Measurements from ENCODE around the gene NXNL1. TPM values are rescaled to one million over a fixed set of nuclear protein-coding genes. Genes with fewer than 3 reads are reported as not detected.

The NXNL1 gene
- total and polyA plus RNA-seq, 2 of the 13 experiments (the other 11 are each of a cell fraction or from before 2014, with no cell fraction given) = not detected

DNA sequence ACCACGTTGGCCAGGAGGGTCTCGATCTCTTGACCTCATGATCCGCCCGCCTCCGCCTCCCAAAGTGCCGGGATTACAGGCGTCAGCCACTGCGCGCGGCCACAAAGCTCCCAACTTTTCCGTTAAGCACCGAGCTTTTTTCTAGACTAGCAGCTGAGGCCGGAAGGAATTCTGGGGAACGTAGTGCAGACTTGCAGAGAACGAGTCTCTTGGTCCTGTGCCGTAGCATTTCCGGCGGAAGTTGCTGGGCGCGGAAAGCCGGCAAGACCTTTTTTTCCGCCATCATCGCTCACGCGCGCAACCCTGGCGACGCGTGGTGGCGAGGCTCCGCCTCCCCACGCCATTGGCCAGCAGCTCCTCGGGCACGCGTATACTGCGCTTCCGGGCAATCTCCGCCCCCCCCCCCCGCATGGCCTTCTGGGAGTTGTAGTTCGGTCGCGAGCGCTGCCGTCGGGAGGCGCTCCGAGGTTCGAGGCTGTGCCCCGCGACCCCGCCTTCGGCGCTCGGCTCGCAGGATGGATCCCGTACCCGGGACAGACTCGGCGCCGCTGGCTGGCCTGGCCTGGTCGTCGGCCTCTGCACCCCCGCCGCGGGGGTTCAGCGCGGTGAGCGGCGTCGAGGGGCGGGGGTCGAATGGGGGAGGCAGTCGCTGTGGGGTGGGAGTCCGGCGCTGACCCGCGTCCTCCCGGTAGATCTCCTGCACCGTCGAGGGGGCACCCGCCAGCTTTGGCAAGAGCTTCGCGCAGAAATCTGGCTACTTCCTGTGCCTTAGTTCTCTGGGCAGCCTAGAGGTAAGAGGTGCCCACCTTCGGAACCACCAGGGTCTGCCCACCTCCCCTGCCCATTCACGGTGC, 40.9 kb downstream of the NXNL1 start, which contains the start of gene MVB12A (continued):
- TF ChIP-seq, protein P1, sequence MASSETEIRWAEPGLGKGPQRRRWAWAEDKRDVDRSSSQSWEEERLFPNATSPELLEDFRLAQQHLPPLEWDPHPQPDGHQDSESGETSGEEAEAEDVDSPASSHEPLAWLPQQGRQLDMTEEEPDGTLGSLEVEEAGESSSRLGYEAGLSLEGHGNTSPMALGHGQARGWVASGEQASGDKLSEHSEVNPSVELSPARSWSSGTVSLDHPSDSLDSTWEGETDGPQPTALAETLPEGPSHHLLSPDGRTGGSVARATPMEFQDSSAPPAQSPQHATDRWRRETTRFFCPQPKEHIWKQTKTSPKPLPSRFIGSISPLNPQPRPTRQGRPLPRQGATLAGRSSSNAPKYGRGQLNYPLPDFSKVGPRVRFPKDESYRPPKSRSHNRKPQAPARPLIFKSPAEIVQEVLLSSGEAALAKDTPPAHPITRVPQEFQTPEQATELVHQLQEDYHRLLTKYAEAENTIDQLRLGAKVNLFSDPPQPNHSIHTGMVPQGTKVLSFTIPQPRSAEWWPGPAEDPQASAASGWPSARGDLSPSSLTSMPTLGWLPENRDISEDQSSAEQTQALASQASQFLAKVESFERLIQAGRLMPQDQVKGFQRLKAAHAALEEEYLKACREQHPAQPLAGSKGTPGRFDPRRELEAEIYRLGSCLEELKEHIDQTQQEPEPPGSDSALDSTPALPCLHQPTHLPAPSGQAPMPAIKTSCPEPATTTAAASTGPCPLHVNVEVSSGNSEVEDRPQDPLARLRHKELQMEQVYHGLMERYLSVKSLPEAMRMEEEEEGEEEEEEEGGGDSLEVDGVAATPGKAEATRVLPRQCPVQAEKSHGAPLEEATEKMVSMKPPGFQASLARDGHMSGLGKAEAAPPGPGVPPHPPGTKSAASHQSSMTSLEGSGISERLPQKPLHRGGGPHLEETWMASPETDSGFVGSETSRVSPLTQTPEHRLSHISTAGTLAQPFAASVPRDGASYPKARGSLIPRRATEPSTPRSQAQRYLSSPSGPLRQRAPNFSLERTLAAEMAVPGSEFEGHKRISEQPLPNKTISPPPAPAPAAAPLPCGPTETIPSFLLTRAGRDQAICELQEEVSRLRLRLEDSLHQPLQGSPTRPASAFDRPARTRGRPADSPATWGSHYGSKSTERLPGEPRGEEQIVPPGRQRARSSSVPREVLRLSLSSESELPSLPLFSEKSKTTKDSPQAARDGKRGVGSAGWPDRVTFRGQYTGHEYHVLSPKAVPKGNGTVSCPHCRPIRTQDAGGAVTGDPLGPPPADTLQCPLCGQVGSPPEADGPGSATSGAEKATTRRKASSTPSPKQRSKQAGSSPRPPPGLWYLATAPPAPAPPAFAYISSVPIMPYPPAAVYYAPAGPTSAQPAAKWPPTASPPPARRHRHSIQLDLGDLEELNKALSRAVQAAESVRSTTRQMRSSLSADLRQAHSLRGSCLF (CRISPR knock-in tag; IDR thresholded peaks at IDR 0.05; ENCODE audit: borderline replicate concordance) = no peak
- TF ChIP-seq, protein P2, sequence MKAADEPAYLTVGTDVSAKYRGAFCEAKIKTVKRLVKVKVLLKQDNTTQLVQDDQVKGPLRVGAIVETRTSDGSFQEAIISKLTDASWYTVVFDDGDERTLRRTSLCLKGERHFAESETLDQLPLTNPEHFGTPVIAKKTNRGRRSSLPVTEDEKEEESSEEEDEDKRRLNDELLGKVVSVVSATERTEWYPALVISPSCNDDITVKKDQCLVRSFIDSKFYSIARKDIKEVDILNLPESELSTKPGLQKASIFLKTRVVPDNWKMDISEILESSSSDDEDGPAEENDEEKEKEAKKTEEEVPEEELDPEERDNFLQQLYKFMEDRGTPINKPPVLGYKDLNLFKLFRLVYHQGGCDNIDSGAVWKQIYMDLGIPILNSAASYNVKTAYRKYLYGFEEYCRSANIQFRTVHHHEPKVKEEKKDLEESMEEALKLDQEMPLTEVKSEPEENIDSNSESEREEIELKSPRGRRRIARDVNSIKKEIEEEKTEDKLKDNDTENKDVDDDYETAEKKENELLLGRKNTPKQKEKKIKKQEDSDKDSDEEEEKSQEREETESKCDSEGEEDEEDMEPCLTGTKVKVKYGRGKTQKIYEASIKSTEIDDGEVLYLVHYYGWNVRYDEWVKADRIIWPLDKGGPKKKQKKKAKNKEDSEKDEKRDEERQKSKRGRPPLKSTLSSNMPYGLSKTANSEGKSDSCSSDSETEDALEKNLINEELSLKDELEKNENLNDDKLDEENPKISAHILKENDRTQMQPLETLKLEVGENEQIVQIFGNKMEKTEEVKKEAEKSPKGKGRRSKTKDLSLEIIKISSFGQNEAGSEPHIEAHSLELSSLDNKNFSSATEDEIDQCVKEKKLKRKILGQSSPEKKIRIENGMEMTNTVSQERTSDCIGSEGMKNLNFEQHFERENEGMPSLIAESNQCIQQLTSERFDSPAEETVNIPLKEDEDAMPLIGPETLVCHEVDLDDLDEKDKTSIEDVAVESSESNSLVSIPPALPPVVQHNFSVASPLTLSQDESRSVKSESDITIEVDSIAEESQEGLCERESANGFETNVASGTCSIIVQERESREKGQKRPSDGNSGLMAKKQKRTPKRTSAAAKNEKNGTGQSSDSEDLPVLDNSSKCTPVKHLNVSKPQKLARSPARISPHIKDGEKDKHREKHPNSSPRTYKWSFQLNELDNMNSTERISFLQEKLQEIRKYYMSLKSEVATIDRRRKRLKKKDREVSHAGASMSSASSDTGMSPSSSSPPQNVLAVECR (CRISPR knock-in tag; IDR thresholded peaks at IDR 0.05; ENCODE audit: borderline replicate concordance) = peak; percentile 84; the same call in 1 of the 2 replicates
- TF ChIP-seq BRCA1 (CRISPR knock-in tag; IDR thresholded peaks at IDR 0.05) (peak; percentile 57; the same call in 1 of the 2 replicates), ZNF530 (CRISPR knock-in tag; IDR thresholded peaks at IDR 0.05; ENCODE audit: low read depth) (no peak), TGIF2 (CRISPR knock-in tag; IDR thresholded peaks at IDR 0.05) (no peak), RORA (CRISPR knock-in tag; IDR thresholded peaks at IDR 0.05) (no peak), KDM3A (CRISPR knock-in tag; IDR thresholded peaks at IDR 0.05; ENCODE audit: low read depth) (peak; percentile 20), ZNF652 (CRISPR knock-in tag; IDR thresholded peaks at IDR 0.05; ENCODE audit: borderline replicate concordance, low read depth) (no peak)
- TF ChIP-seq, protein P3, sequence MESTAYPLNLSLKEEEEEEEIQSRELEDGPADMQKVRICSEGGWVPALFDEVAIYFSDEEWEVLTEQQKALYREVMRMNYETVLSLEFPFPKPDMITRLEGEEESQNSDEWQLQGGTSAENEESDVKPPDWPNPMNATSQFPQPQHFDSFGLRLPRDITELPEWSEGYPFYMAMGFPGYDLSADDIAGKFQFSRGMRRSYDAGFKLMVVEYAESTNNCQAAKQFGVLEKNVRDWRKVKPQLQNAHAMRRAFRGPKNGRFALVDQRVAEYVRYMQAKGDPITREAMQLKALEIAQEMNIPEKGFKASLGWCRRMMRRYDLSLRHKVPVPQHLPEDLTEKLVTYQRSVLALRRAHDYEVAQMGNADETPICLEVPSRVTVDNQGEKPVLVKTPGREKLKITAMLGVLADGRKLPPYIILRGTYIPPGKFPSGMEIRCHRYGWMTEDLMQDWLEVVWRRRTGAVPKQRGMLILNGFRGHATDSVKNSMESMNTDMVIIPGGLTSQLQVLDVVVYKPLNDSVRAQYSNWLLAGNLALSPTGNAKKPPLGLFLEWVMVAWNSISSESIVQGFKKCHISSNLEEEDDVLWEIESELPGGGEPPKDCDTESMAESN (CRISPR knock-in tag; conservative IDR thresholded peaks at IDR 0.05) = no peak
- TF ChIP-seq, protein P4, sequence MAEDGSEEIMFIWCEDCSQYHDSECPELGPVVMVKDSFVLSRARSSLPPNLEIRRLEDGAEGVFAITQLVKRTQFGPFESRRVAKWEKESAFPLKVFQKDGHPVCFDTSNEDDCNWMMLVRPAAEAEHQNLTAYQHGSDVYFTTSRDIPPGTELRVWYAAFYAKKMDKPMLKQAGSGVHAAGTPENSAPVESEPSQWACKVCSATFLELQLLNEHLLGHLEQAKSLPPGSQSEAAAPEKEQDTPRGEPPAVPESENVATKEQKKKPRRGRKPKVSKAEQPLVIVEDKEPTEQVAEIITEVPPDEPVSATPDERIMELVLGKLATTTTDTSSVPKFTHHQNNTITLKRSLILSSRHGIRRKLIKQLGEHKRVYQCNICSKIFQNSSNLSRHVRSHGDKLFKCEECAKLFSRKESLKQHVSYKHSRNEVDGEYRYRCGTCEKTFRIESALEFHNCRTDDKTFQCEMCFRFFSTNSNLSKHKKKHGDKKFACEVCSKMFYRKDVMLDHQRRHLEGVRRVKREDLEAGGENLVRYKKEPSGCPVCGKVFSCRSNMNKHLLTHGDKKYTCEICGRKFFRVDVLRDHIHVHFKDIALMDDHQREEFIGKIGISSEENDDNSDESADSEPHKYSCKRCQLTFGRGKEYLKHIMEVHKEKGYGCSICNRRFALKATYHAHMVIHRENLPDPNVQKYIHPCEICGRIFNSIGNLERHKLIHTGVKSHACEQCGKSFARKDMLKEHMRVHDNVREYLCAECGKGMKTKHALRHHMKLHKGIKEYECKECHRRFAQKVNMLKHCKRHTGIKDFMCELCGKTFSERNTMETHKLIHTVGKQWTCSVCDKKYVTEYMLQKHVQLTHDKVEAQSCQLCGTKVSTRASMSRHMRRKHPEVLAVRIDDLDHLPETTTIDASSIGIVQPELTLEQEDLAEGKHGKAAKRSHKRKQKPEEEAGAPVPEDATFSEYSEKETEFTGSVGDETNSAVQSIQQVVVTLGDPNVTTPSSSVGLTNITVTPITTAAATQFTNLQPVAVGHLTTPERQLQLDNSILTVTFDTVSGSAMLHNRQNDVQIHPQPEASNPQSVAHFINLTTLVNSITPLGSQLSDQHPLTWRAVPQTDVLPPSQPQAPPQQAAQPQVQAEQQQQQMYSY (CRISPR knock-in tag; IDR thresholded peaks at IDR 0.05) = no peak
- TF ChIP-seq, protein P5, sequence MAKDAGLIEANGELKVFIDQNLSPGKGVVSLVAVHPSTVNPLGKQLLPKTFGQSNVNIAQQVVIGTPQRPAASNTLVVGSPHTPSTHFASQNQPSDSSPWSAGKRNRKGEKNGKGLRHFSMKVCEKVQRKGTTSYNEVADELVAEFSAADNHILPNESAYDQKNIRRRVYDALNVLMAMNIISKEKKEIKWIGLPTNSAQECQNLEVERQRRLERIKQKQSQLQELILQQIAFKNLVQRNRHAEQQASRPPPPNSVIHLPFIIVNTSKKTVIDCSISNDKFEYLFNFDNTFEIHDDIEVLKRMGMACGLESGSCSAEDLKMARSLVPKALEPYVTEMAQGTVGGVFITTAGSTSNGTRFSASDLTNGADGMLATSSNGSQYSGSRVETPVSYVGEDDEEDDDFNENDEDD (CRISPR knock-in tag; IDR thresholded peaks at IDR 0.05; ENCODE audit: borderline replicate concordance) = peak; percentile 88; the same call in 1 of the 2 replicates

Measured in HepG2 (cell line).